Skeletal muscle cell (primary cell): ENCODE results near the gene ETV6.

Experiments
- DNase-seq: peaks from one replicate; pipeline ENCODE4 v3.0.0-alpha.2; 2010; ENCODE audit warnings: low read depth
- H3K4me3 ChIP-seq: 2 replicates; pipeline ENCODE4 v1.5.1; 2011; ENCODE audit warnings: low read depth, mild to moderate bottlenecking, control low read depth, low read length, moderate library complexity

The ETV6 gene

GRCh38 chr12:11728154-11728755 lies 78.8 kb downstream of the ETV6 start:
- H3K4me3 ChIP-seq: no peak overlapping the region

GRCh38 chr12:11729008-11729407 lies 79.5 kb downstream of the ETV6 start:
- H3K4me3 ChIP-seq: no peak overlapping the region
- DNase-seq: no peak

More at GRCh38 chr12:11728154-11728755, 78.8 kb downstream of the ETV6 start:
- DNase-seq: no peak

- H3K4me3 ChIP-seq: no peak overlapping the region
- DNase-seq: no peak
Measured at GRCh38 chr12:11729439-11730150, 80.1 kb downstream of the ETV6 start.

- H3K4me3 ChIP-seq: no peak overlapping the region
- DNase-seq: no peak
Measured at GRCh38 chr12:11730299-11731041, 81.0 kb downstream of the ETV6 start.

GRCh38 chr12:11731042-11731357 lies 81.5 kb downstream of the ETV6 start:
- no peak for DNase-seq
- no peak overlapping the region for H3K4me3 ChIP-seq

GRCh38 chr12:11731455-11731854 lies 82.0 kb downstream of the ETV6 start:
- no peak for DNase-seq
- H3K4me3 ChIP-seq: no peak overlapping the region

- DNase-seq: no peak
- no peak overlapping the region for H3K4me3 ChIP-seq
Measured at GRCh38 chr12:11732023-11732422, 82.5 kb downstream of the ETV6 start.

- H3K4me3 ChIP-seq: no peak overlapping the region
- DNase-seq: no peak
Measured at GRCh38 chr12:11732715-11733114, 83.2 kb downstream of the ETV6 start.

- H3K4me3 ChIP-seq: no peak overlapping the region
- no peak for DNase-seq
Measured at GRCh38 chr12:11734580-11735180, 85.2 kb downstream of the ETV6 start.

GRCh38 chr12:11738450-11738849 lies 89.0 kb downstream of the ETV6 start:
- no peak overlapping the region for H3K4me3 ChIP-seq
- no peak for DNase-seq

GRCh38 chr12:11739980-11740577 lies 90.6 kb downstream of the ETV6 start:
- no peak for DNase-seq
- H3K4me3 ChIP-seq: no peak overlapping the region

- H3K4me3 ChIP-seq: no peak overlapping the region
- DNase-seq: no peak
Measured at GRCh38 chr12:11741434-11742092, 92.1 kb downstream of the ETV6 start.

- DNase-seq: no peak
- no peak overlapping the region for H3K4me3 ChIP-seq
Measured at GRCh38 chr12:11743423-11744409, 94.2 kb downstream of the ETV6 start.

GRCh38 chr12:11744410-11744801 lies 94.9 kb downstream of the ETV6 start:
- DNase-seq: no peak
- no peak overlapping the region for H3K4me3 ChIP-seq

GRCh38 chr12:11745113-11745512 lies 95.6 kb downstream of the ETV6 start:
- no peak for DNase-seq
- no peak overlapping the region for H3K4me3 ChIP-seq

GRCh38 chr12:11746024-11746771 lies 96.7 kb downstream of the ETV6 start:
- no peak for DNase-seq
- no peak overlapping the region for H3K4me3 ChIP-seq

- no peak overlapping the region for H3K4me3 ChIP-seq
- no peak for DNase-seq
Measured at GRCh38 chr12:11746940-11747716, 97.7 kb downstream of the ETV6 start.
